Right hindlimb (tissue), 1 donor: ENCODE measurements around the gene USH2A.

Experiments
- DNase-seq: peaks from one replicate; pipeline ENCODE4 v3.0.0-alpha.2; 2018

USH2A gene

DNA sequence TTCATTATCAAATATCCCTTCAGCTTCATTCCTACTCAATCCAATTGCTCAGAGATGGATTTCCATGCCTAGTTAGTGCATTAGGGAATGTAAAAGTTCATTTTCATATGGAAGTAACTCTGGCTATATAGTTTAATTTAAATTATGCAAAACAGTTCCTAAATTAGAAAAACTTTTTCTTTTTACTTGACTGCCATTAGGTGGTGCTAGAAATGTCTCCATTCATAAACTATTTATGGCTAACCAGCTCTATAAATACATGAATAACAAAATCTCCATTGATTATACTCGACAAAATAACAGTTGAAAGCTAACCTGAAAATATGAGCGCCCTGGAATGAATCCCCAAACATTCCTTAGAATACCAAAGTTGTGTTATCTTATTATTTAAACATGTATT lies 311.4 kb downstream of the USH2A start:
- DNase-seq: no peak

- no peak for DNase-seq
Measured at GRCh38 chr1:216095400-216095799, 327.8 kb downstream of the USH2A start.

DNA sequence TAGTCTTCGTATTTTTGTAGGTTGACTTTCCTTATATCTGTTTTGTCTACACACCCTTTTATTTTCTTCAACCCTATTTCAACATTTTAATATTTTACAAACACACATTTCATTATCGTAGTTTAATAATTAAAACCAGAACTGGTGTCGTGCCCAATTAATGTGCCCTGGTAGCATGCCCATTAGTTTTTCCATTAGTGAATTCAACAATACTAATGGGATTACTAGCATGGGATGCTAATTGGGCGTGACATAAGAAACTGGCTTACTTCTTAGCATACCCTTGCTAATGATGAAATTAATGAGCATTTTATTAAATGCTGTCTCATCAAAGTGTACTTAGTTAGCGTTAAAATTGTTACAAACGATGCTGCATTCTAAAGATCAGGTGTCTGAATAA lies 332.7 kb downstream of the USH2A start:
- DNase-seq: no peak

DNA sequence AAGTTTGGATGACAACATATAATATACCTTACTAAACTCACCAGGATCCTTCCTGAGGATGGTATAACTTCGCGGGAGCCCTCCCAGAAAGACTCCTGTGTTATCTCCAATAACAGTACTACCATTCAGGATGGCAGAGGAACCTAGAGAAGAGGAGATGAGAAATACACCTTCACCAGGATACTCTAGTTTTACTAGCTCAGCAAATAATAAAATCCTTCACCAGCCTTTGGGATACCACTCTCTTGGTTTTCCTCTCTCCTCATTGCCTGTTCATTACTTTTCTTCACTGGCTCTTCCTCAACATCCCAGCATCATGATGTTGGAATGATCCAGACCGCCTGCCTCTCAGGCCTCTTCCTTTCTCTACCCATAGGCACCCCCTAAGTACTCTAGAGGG lies 336.6 kb downstream of the USH2A start:
- DNase-seq: no peak

DNA sequence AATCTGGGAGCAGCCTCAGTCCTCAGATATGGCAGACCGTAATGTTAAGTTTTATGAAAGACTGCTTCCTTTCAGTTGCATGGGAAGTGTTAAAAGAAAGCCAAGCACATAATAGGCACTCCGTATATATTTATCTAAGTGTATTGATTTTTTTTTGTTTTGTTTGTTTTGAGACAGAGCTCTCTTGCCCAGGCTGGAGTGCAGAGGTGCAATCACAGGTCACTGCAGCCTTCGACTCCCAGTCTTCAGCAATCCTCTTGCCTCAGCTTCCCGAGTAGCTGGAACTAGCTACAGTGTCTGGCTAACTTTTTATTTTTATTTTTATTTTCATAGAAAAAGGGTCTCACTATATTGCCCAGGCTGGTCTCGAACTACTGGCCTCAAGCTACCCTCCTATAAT lies 341.8 kb downstream of the USH2A start:
- DNase-seq: no peak

DNA sequence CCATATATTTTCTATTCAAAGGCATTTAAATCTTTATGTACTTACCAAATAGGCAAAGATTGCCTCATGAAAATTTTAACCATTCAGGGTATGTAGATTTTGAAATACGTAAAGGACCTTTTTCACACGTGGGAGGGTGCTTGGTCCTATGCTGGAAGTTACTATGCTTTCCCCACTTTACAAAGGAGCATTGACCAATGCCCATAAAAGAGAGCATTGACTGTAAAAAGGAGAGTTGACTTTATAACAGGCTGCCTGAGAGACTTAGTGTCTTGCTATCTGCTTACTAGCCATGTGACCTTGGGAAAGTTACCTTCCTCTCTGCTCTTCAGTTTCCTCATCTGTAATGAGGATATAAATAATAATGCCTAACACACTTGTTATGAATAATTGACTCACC lies 346.5 kb downstream of the USH2A start:
- DNase-seq: no peak

- DNase-seq: no peak
Measured at GRCh38 chr1:216075339-216075738, 347.9 kb downstream of the USH2A start.

DNA sequence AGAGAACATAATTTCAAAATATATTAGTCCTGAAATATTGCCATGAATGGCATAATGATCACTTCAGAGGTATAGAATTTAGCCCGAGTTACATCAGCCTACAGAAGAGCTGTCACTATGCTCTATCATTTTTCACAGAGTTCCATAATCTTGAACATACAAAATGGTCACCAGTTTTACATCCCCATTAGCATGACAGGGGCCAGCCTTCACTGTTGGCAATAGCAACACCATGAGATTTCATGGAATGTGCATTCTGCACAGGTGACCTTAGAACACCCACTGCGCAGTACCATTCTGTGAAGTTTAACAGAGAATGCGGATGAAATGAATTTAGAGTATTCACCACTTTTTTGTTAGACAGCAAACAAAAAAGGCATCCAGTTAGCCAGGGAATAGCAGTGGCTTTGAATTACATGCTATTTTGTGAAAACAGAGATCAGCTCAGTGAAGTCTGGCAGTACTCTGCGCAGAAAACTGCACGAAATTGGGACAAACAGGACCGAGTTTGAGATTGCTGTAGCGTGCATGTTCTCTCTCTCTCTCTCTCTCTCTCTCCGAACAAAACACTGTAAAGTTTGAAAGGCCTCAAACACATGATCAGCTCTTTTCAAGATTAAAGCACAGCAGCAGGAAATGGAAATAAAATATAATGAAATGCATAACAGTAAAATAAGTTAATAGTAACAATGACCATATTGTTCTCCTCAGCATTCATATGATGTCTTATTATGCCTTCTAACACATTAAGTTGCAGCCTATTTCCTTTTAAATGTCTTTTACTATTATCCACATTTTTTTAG lies 349.3 kb downstream of the USH2A start:
- DNase-seq: no peak

DNA sequence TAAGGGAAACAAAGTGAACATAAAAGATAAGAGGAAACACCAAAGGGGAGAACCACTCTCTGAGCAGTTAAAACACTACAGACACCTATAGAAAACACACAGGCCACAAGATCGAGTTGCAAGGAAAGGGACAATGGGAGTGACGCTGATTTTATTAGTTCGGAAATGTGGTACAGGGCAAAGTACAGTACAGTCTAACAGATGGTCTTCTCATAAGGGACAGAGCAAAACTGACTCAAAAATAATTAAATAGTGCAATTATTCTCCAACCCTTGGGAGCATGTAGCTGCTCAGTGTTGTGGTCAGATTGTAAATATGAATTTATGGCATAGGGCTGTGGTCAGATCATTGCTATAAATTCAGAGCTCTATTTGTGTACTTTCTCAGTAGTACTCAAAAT lies 352.0 kb downstream of the USH2A start:
- no peak for DNase-seq

- DNase-seq: no peak
Measured at GRCh38 chr1:216064643-216065042, 358.6 kb downstream of the USH2A start.

DNA sequence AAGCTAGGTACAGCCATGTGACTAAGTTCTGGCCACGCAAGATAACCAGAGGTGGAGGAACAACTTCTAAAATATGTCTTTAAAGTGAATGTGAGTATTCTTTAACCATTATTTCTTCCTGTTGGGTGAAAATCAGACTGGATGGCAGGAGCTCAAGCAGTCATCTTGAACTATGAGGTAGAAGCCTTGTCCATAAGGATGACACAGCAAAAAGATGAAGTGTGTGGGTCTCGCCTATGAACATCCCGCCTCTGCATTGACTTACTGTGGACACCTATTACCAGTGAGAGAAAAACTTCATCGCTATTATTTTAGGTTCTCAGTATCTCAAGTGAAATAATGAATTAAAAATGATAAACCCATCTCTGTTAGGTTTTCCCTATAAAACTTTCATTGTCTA lies 365.3 kb downstream of the USH2A start:
- DNase-seq: no peak

- no peak for DNase-seq
Measured at GRCh38 chr1:216057063-216057462, 366.2 kb downstream of the USH2A start.

- DNase-seq: no peak
Measured at GRCh38 chr1:216055004-216055403, 368.2 kb downstream of the USH2A start.

DNA sequence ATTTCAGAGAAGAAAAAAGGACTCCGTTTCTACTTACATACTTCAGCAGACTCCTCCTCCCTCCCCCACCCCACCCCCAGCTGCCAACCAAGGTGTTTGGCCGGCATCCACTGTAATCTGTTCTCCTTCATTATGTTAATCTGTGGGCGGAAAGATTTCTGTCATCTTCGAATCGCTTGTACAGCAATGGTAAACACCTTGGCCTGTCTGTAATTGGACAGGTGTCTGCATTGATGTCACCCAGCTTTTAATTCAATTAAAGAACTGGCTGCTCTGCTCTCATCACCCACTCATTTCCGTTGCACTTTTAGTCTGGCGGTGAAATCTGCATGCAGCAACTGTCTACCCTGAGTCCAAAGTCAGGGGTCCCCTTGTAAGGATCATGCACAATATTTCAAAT lies 368.6 kb downstream of the USH2A start:
- no peak for DNase-seq

DNA sequence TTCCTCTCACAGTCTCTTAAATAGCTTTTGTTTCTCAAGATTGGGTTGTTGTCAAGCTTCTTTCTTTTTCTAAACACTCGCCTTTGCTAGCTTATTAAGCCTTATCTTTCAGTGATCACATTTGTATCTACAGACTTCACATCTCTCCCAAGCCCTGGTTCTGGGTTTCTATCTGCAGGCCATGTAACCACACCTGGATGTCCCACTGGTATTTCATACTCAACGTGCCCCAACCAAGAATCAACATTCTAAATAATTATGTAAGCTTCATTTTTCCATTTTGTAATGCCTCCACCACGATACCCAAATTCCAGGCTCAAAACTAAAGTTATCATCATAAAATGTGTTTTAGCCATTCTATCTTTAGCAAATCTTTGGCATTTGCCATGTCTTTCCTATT lies 372.2 kb downstream of the USH2A start:
- DNase-seq: no peak

GRCh38 chr1:216049741-216050430 lies 373.4 kb downstream of the USH2A start:
- no peak for DNase-seq

DNA sequence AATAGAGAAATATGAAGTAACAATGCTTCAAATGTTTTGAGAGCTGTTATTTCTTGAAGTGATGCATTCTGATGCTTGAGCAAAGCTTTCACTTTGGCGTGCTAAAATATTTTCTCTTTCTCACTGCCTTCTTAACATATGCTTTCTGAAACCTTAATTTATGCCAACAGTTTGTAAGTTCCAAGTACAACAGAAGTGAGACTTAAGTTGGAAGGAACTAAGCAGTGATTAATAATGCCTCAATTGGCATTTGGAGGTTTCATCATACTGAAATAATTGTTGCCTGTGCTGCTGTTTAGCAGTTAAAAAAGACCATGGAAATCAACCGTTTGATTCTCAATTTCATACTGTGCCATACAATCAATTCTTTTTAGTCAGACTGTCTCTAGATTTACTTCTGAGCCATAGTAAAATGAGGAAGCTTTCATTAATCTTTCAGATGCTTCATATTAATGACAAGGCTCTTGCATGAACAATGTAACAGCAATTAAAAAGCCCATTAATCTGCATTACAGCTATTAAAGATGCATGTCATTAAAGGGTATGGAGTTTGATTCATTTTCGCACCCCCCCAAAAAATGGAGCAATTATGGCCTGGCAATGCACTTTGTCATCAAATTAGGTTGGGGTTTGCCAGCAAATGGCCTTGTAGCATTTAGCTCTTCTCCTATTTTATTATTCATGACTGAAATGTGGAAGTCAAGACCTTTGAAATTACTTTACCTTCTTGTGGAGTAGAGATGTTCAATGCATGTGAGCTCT lies 375.3 kb downstream of the USH2A start:
- no peak for DNase-seq

DNA sequence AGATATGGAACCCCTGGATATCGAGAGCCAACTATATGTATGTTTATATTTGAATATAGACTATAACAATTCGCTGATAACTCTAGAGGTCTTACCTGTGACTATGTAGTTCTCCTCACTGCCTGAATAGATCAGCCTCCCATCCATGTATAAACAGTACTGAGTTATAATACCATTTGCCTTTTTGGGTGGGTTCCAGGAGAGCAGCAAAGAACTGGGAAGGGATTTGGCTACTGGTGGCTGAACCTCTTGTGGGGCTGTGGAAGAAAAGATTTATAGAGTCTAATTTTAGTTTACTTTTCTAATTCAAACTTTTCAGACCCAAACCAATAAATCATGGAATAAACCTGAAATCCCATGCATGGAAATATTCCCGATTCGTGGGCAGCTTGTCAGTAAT lies 376.9 kb downstream of the USH2A start:
- DNase-seq: no peak

GRCh38 chr1:216045400-216045799 lies 377.8 kb downstream of the USH2A start:
- DNase-seq: no peak

- DNase-seq: no peak
Measured at GRCh38 chr1:216044538-216044937, 378.7 kb downstream of the USH2A start.

DNA sequence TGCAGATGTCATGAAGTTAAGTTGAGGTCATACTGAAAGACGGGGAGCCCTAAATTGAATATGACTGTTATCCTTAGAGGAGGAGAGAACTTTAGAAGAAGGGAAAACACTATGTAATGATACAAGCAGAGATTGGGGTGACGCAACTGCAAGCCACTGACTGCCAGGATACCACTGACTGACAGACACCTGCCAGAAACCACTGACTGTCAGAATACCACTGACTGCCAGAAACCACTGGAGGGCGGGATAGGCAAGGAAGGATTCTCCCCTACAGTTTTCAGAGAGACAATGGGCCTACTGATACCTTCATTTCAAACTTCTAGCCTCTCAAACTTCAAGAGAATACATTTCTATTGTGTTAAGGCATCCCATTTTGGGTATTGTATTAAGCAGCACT lies 388.7 kb downstream of the USH2A start:
- no peak for DNase-seq

- no peak for DNase-seq
Measured at GRCh38 chr1:216032961-216033614, 390.2 kb downstream of the USH2A start.

- DNase-seq: no peak
Measured at GRCh38 chr1:216032284-216032683, 391.0 kb downstream of the USH2A start.
